Upper lobe of left lung (tissue), 6 donors: ENCODE measurements around the gene TBCK. TPM values are rescaled to one million over a fixed set of nuclear protein-coding genes. Genes with fewer than 3 reads are reported as not detected.

Source experiments
- ATAC-seq, 2 donors: fragments of 200-7000 bp; cut with Tn5 transposase; one replicate each; pipeline ENCODE4 v1.9.1; 2022; ENCODE audit warnings: mild to moderate bottlenecking in 2 of 2, moderate library complexity in 2 of 2; ENCODE audit not compliant: low FRiP score in 2 of 2
- DNase-seq, 2 donors: peaks; one replicate each; pipeline ENCODE4 v3.0.0-alpha.2; 2019 to 2020
- H3K27ac ChIP-seq, 4 donors: fragments of 200-600 bp; sonication (generic); one replicate each; pipeline ENCODE4 v1.5.1; 2016 to 2019
- H3K27me3 ChIP-seq, 4 donors: fragments of 200-600 bp; sonication (generic); one replicate each; pipeline ENCODE4 v1.5.1; 2017 to 2019
- H3K36me3 ChIP-seq, 4 donors: fragments of 200-600 bp; sonication (generic); one replicate each; pipeline ENCODE4 v1.5.1; 2016 to 2019
- H3K4me1 ChIP-seq, 4 donors: fragments of 200-600 bp; sonication (generic); one replicate each; pipeline ENCODE4 v1.5.1; 2018 to 2019
- H3K4me3 ChIP-seq, 4 donors: fragments of 200-600 bp; sonication (generic); one replicate each; pipeline ENCODE4 v1.5.1; 2017 to 2019; ENCODE audit warnings: mild to moderate bottlenecking in 2 of 4, moderate library complexity in 1 of 4
- H3K9me3 ChIP-seq, 4 donors: fragments of 200-600 bp; sonication (generic); one replicate each; pipeline ENCODE4 v1.5.1; 2018 to 2019
- CTCF ChIP-seq, 6 experiments: fragments of 450-650 bp in 4 of 6; fragments of 200-600 bp in 2 of 6; sonication (generic) in 2 of 6; IDR thresholded peaks; one replicate each; pipeline ENCODE4 v1.5.1; 2016 to 2019; ENCODE audit warnings: antibody characterized with exemption in 6 of 6
- EP300 ChIP-seq, 4 donors: sonication (generic); formaldehyde crosslinking; IDR thresholded peaks; one replicate each; pipeline ENCODE4 v1.5.1; 2017; ENCODE audit warnings: antibody characterized with exemption in 4 of 4, control low read depth in 2 of 4
- POLR2A ChIP-seq, 4 donors: fragments of 450-650 bp; IDR thresholded peaks; one replicate each; pipeline ENCODE4 v1.5.1; 2016 to 2017; ENCODE audit warnings: antibody characterized with exemption in 4 of 4, mild to moderate bottlenecking in 2 of 4
- POLR2AphosphoS5 ChIP-seq, 2 donors: sonication (generic); formaldehyde crosslinking; IDR thresholded peaks; one replicate each; pipeline ENCODE4 v1.5.1; 2017; ENCODE audit warnings: antibody characterized with exemption in 2 of 2
- WGBS, 2 donors: methylation state at CpG; one replicate each; pipeline ENCODE4 v1.1.5; 2017 to 2018; 5-methylcytosine and 5-hydroxymethylcytosine counted together
- total RNA-seq, 6 donors: library from RNA; depleted of rRNA in 4 of 6; stranded (reverse); fragments of >200 nt in 4 of 6; gene quantifications; one replicate each; pipeline versions ENCODE4 v1.1.0 to v1.2.1, GENCODE V29; 2016 to 2021
- donor health status: DM: no; HTN: no; CAD: no; lungs with moderate emphysema.
- donor health status: DM: no; HTN: yes; CAD: no; lungs with severe emphysema.

Gene TBCK
- total RNA-seq, 6 donors from 2014 or later, result 24.8 to 54.5 (median 32.3) TPM

GRCh38 chr4:106287353-106287969 lies 28.5 kb downstream of the TBCK start:
- ATAC-seq (peak; percentile 36 to 69), DNase-seq (no peak)
- no peaks in the 10 kb centered on the region for H3K9me3 ChIP-seq
- no peak overlapping the region for H3K4me3 ChIP-seq
- peaks cover 0 to 19% (median 2%) of the 10 kb centered on the region in 4 donors for H3K36me3 ChIP-seq
- no peaks in the 10 kb centered on the region for H3K27me3 ChIP-seq
- no peak for TF ChIP-seq POLR2A (IDR thresholded peaks at IDR 0.05)
- TF ChIP-seq EP300 (IDR thresholded peaks at IDR 0.05), result no peak
- no peak for TF ChIP-seq CTCF (IDR thresholded peaks at IDR 0.05)
- peak in 1 of 2 donors; percentile 24 for TF ChIP-seq POLR2AphosphoS5 (IDR thresholded peaks at IDR 0.05)
- peaks cover 0 to 6% (median 0%) of the 10 kb centered on the region in 4 donors for H3K4me1 ChIP-seq
- no peak overlapping the region for H3K27ac ChIP-seq

GRCh38 chr4:106286611-106287010 lies 29.4 kb downstream of the TBCK start:
- Histone ChIP-seq H3K27me3 (no peaks in the 10 kb centered on the region), H3K4me1 (peaks cover 0 to 6% (median 0%) of the 10 kb centered on the region in 4 donors), H3K36me3 (peaks cover 0 to 11% (median 0%) of the 10 kb centered on the region in 4 donors), H3K4me3 (no peak overlapping the region), H3K27ac (no peak overlapping the region), H3K9me3 (no peaks in the 10 kb centered on the region)
- 98 to 99% methylated on average over 8 of the region's 8 CpGs for WGBS, 2 donors
- no peak for TF ChIP-seq EP300 (IDR thresholded peaks at IDR 0.05)
- no peak for TF ChIP-seq POLR2AphosphoS5 (IDR thresholded peaks at IDR 0.05)
- TF ChIP-seq POLR2A (IDR thresholded peaks at IDR 0.05), result no peak
- no peak for TF ChIP-seq CTCF (IDR thresholded peaks at IDR 0.05)
- DNase-seq, result no peak
- no peak for ATAC-seq

- Histone ChIP-seq H3K4me1 (peaks cover 0 to 6% (median 0%) of the 10 kb centered on the region in 4 donors), H3K9me3 (no peaks in the 10 kb centered on the region), H3K27ac (no peak overlapping the region), H3K36me3 (no peaks in the 10 kb centered on the region), H3K27me3 (no peaks in the 10 kb centered on the region), H3K4me3 (no peak overlapping the region)
- WGBS, 2 donors, result 86 to 91% methylated on average over 3 of the region's 3 CpGs
- DNase-seq (no peak), ATAC-seq (no peak)
- TF ChIP-seq POLR2A (IDR thresholded peaks at IDR 0.05) (no peak), EP300 (IDR thresholded peaks at IDR 0.05) (no peak), POLR2AphosphoS5 (IDR thresholded peaks at IDR 0.05) (no peak), CTCF (IDR thresholded peaks at IDR 0.05) (no peak)
Measured at GRCh38 chr4:106284227-106284626, 31.8 kb downstream of the TBCK start.

- no peak for ATAC-seq
- no peak for DNase-seq
- TF ChIP-seq POLR2AphosphoS5 (IDR thresholded peaks at IDR 0.05), result no peak
- TF ChIP-seq POLR2A (IDR thresholded peaks at IDR 0.05), result no peak
- TF ChIP-seq EP300 (IDR thresholded peaks at IDR 0.05), result no peak
- no peak for TF ChIP-seq CTCF (IDR thresholded peaks at IDR 0.05)
- no peak overlapping the region for H3K27ac ChIP-seq
- WGBS, 2 donors, result 59 to 61% methylated on average over 1 of the region's 1 CpG
- H3K4me1 ChIP-seq, result peaks cover 0 to 5% (median 0%) of the 10 kb centered on the region in 4 donors
- H3K9me3 ChIP-seq, result no peaks in the 10 kb centered on the region
- no peaks in the 10 kb centered on the region for H3K36me3 ChIP-seq
- H3K27me3 ChIP-seq, result no peaks in the 10 kb centered on the region
- H3K4me3 ChIP-seq, result no peak overlapping the region
Measured at GRCh38 chr4:106277140-106277675, 38.8 kb downstream of the TBCK start.

GRCh38 chr4:106273831-106274230 lies 42.2 kb downstream of the TBCK start:
- no peak for DNase-seq
- no peak for ATAC-seq
- no peak overlapping the region for H3K4me3 ChIP-seq

More at GRCh38 chr4:106273831-106274230, 42.2 kb downstream of the TBCK start:
- peaks cover 0 to 5% (median under 1%) of the 10 kb centered on the region in 4 donors for H3K4me1 ChIP-seq
- H3K9me3 ChIP-seq, result no peaks in the 10 kb centered on the region
- no peaks in the 10 kb centered on the region for H3K27me3 ChIP-seq
- TF ChIP-seq CTCF (IDR thresholded peaks at IDR 0.05) (no peak), POLR2AphosphoS5 (IDR thresholded peaks at IDR 0.05) (no peak), POLR2A (IDR thresholded peaks at IDR 0.05) (no peak), EP300 (IDR thresholded peaks at IDR 0.05) (no peak)
- H3K27ac ChIP-seq, result peak overlapping the region in 2 of 4 donors; percentile 12 to 32
- 59 to 67% methylated on average over 2 of the region's 2 CpGs for WGBS, 2 donors
- no peaks in the 10 kb centered on the region for H3K36me3 ChIP-seq
